Endothelial cell of hepatic sinusoid (primary cell): ENCODE data around the gene CCDC121.
"Not testable (repeated sequence)": the region's sequence is repeated elsewhere in the genome, so short reads cannot be mapped to it uniquely, and the experiment has no call there.

ENCODE experiments used
- in situ Hi-C: cut with HindIII; loops from 2 replicates; pipeline ENCODE4 v1.10.0; 2017; ENCODE audit warnings: low sequenced_read_pairs

The CCDC121 gene

DNA sequence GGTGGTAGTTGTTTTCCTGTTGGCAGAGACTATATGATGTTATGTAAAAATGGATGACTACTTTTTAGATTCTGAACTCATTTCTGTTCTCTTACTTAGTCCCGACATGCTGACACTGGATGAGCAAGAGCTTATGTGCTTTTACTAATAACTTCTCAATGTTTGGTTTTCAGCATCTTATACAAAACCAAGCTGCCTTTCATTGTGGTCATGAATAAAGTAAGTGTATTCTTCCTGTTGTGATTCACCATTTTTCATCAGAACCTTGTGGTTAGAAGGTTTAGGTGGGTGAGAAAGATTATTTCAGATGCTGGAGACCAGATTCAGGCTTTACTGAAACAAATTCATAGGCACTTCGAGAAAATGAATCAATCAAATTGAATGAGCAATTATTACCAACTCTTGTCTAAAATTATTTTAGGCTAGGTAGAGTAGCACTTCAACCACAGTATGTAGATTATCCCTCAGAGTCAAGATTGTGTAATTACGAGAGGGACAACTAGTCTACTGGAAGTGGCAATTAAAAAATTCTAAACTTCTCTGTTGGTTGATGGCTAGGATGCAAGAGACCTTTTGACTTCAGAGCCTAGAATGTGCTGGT, 9.3 kb upstream of the CCDC121 start:
- in situ Hi-C loops, result no loop called here

DNA sequence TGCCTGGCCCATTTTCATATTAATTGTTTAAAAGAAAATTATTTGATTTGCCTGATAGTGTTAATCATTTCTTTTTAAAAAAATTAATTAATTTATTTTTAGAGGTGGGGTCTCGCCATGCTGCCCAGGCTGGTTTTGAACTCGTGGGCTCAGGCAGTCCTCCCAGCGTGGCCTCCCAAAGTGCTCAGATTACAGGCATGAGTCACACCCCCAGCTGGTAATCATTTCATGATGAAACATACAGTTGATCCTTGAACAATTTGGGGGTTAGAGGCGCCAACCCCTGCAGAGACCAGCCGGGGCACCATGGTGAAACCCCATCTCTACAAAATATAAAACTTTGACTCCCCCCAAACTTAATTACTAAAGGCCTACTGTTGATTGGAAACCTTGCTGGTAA, 8.0 kb upstream of the CCDC121 start:
- in situ Hi-C loops, result no loop called here

DNA sequence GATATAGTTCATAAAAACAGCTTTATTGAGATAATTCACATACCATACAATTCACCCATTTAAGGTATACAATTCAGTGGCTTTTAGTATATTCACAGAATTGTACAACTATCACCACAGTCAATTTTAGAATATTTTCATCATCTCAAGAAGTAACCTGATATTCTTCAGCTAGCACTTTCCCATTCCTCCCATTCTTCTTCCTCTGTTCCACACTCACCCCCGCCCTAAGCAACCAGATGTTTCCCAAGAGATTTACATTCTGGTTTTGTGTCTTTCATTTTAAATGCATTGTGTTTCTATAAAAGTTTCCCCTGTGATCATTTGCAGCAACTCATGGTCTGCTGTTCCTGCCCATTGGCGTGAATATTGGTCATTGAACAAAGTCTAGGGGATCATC, 5.5 kb upstream of the CCDC121 start:
- in situ Hi-C loops, result no loop called here

DNA sequence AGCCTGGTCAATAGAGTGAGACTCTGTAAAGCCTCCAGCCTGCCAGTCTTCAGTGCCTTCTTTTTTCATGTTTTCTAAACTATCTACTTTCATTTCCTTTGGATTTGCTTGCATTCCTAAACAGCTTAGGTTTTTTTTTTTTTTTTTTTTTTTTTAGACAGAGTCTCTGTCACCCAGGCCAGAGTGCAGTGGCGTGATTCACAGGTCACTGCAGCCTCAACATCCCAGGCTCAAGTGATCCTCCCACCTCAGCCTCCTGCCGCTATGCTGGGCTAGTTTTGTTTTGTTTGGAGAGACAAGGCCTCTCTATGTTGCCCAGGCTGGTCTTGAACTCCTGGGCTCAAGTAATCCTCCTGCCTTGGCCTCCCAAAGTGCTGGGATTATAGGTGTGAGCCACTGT, 1.4 kb upstream of the CCDC121 start:
- in situ Hi-C loops, result not testable (repeated sequence)

DNA sequence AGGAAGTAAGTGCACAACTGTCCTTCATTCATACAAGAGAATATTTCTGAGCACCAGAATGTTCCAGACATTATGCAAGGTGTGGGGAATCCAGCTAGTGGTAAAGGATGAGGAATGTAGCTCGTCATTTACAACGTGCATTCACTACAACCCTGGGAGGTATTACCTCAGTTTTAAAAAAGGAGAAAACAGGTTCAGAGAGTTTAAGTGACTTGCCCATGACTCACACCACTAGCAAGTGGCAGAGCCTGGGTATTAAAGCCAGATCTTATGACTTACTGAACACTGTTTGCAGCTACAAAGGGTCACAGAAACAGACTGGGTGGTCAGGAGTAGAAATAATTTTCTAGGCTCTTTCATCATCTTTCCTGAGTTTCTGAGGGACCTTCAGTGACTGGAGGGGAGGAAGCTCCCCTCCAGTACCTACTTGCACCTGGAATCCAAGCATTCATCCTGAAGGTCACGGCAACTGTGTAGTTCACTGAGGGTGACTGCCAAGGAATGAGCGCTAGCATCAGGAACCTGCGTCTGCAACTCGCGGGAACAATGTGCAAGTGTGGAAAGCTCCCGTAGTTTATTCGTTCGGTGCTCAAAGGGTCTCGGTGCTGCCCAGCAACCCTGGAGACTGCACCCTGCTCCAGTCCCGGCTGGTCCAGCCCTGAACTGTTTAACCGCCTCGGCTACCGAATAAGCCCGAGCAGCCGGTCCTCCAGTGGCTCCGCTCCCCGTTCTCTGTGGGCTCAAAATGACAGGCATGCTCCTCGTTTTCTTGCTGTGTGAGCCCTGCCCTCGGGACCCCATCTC, 647 bp downstream of the CCDC121 start:
- in situ Hi-C loops, result no loop called here

DNA sequence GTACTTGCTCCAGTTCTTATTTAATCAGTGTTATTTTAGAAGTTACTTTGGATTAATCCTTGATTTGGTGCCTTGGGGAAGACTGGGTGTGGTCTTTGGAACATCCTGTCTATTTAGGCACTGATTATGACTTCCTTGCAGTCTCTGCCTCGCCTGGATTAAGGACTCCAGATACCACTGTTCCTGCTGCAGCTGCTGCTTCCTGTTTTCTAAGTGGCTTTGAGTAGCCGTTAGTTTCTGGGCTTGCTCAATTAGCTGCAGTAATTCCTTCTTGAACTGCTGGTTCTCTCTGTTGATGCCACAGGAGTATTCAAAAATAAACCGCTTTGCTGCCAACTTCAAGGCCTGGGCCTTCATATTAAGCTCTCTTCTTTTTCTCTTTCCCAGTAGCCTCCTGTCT, 1.9 kb downstream of the CCDC121 start:
- in situ Hi-C loops, result not testable (repeated sequence)

DNA sequence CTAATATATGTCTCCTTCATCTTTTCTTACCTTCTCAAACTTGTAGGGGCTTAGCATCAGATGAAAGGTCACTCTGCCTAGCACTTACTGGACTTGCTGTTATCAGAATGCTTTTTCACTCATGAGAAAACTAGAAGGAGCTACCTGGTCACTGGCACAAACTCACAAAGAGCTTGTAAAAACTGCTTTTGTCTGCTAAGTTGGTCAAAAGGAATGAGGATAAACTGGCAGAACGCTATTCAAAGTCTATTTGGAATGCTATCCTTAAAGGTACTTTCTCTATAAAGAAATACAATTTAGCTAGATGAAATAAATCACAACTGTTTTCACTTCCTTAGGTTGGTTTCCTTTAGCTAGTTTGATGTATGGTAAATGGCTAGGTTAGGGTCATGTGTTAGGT, 2.5 kb downstream of the CCDC121 start:
- in situ Hi-C loops, result not testable (repeated sequence)

DNA sequence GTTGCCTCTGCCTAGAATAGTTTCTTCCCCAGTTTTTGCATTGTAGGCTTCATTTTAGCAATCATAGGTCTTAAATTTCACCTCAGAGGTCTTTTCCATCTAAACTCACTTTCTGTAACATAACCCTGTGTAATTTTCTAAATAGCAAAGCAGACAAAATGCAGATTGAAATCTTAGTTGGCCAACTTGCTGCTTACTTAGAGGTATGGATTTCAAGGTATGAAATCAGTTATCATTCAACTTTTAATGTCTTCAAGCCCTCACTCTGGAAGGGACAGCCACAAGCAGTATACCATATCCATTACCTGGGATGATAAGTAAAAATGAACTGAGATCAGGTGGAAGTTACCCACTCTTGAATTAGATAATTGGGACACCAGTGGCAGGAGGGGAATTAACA, 3.9 kb downstream of the CCDC121 start:
- in situ Hi-C loops, result no loop called here

DNA sequence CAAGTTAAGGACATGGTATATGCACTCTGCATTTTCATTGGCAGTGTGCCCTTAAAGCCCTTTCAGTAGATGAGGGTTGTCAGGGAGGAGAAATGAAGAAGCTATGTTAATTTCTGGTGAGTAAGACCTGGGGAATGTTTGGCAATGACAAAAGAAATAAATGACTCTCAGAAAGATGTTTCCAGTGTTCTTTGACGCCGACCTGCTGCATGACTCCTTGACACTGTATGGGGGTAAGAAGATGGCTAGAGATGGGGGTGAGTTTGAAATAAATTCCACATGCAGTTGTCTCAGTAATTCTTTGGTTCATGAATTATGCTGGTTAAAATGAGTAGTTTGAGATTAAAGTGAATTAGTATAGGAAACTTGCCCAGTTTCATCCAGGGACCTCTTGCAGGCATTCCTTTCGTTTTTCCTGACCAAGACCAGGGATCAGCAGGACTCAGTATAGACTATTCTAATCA, 5.9 kb downstream of the CCDC121 start:
- in situ Hi-C loops, result no loop called here

DNA sequence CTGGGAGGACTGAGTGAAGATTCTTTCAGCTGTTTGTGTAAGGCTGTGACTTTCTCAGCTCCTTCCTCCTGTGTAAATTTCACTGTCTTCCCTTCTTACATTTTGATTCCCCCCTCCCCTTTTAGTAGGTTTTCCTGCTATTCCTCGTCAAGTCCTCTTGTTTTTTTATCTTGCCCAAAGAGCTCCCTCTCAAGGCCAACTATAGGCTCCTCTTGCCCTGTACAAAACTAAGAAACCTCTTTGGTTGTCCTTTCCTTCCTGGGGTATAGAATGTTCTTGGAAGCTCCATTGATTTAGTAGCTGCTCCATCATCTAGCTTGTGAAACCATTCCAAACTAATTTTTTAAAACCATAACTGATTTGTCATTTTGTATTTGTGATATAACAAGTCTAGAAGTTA, 7.3 kb downstream of the CCDC121 start:
- in situ Hi-C loops, result no loop called here

DNA sequence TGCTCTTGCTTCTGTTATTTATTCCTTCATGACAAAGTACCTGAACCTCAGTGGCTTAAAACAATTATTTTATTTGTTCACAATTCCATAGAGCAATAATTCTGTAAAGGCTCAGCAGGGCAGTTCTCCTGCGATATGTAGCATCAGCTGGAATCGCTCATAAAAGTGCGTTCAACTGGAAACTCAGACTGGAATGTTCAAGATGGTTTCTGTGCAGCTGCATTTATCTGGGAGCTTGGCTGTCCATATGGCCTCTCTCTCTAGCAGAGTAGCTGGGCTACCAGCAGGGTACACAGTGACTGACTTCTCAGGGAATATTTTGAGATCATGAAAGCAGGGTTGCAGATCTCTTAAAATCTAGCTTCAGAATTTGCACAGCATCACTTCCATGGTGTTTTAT, 13.5 kb downstream of the CCDC121 start:
- in situ Hi-C loops, result no loop called here

DNA sequence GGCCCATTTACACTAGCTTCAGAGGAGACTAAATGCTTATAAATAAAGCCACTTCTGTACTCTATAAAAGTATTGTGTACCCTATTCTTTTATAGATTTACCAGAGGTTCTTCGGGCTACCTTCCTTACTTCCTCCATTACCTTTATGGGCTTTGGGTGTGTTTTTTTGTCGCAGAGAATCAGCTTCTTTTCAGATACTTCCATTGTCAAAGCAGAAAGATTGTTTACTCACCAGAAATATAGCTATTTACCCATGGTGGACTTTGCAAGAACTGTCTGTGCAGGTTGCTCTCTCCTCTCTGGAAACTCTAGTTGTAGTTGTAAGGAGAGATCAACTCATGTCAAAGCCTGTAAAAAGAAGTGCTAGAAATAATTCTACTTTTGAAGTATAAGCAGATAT, 14.8 kb downstream of the CCDC121 start:
- in situ Hi-C loops, result no loop called here

DNA sequence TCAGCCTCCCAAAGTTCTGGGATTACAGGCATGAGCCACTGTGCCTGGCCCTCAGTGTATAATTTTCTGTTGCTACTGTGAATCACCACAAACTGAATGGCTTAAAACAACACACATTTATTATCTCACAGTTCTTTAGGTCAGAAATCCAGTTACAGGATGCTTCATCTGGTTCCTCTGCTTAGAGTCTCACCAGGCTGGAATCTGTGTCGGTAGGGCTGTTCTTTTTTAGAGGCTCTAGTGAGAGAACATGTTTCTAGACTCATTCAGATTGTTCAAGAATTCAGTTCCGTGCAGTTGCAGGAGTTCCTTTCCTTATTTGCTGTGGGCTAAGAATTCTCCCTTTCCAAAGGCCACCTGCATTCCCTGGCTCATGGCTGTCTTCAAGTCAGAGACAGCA, 22.2 kb downstream of the CCDC121 start:
- in situ Hi-C loops, result no loop called here

DNA sequence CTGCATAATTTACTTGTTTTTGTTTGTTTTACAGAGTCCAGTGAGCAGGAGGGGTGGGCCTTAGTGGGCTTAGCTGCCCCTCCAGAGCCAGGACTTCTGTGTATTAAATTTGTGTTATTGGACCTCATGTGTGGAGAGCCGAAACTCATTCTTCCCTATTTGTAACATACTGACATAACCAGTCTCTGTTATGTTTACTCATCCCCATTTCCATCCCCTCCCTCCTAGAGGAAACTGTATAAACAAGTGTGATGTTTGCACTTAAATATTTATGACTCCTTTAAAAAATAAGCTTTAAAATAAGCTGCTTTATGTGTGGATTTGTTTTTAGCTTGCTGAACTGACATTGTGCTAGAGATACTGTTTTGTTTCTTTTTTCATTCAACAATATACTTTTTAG, 32.2 kb downstream of the CCDC121 start:
- in situ Hi-C loops, result no loop called here

DNA sequence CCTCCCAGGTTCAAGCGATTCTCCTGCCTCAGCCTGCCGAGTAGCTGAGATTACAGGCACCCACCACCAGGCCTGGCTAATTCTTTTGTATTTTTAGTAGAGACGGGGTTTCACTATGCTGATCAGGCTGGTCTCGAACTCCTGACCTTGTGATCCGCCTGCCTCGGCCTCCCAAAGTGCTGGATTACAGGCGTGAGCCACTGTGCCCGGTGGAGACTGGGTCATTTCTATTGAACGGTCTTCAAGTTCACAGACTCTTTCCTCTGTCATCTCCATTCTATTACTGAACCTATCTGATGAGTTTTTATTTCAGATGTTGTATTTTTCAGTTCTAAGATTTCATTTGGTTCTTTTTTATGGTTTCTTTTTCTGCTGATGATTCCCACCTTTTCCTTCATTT, 33.4 kb downstream of the CCDC121 start:
- in situ Hi-C loops, result not testable (repeated sequence)

DNA sequence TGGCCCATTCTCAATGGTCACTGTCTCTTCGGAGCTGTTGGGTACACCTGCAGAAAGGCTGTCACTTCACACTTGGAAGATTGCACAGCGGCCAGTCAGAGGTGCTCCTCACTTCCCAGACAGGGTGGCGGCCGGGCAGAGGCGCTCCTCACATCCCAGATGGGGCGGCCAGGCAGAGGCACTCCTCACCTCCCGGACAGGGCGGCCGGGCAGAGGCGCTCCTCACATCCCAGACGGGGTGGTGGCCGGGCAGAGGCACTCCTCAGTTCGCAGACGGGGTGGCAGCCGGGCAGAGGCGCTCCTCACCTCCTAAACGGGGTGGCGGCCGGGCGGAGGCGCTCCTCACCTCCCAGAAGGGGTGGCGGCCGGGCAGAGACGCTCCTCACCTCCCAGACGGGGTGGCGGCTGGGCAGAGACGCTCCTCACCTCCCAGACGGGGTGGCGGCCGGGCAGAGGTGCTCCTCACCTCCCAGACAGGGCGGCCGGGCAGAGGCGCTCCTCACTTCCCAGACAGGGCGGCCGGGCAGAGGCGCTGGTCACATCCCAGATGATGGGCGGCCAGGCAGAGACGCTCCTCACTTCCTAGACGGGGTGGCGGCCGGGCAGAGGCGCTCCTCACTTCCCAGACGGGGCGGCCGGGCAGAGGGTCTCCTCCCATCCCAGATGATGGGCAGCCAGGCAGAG, 34.6 kb downstream of the CCDC121 start:
- in situ Hi-C loops, result not testable (repeated sequence)

DNA sequence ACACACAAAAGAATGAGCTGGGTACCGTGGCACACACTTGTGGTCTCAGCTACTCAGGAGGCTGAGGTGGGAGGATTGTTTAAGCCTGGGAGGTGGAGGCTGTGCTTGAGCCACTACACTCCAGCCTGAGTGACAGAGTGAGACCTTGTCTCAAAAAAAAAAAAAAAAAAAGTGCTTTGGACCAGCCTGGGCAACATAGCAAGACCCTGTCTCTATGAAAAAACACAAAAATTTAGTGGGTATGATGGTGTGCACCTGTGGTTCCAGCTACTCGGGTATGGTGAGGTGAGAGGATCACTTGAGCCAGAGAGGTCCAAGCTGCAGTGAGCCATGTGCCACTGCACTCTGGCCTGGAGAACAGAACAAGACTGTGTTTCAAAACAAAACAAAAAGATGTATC, 35.6 kb downstream of the CCDC121 start:
- in situ Hi-C loops, result no loop called here

DNA sequence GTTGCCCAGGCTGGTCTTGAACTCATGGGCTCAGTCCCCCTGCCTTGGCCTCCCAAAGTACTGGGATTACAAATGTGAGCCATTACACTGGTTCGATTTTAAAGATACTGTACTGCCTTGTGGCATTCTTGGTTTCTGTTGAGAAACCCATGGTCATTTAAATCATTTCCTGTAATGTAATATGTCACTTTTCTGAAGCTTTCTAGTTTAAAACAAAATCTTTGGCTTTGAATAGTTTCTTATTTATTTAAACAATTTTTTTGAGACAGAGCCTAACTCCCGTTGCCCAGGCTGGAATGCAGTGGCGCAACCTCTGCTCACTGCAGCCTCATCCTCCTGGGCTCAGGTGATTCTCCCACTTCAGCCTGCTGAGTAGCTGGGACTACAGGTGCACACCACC, 37.1 kb downstream of the CCDC121 start:
- in situ Hi-C loops, result no loop called here

DNA sequence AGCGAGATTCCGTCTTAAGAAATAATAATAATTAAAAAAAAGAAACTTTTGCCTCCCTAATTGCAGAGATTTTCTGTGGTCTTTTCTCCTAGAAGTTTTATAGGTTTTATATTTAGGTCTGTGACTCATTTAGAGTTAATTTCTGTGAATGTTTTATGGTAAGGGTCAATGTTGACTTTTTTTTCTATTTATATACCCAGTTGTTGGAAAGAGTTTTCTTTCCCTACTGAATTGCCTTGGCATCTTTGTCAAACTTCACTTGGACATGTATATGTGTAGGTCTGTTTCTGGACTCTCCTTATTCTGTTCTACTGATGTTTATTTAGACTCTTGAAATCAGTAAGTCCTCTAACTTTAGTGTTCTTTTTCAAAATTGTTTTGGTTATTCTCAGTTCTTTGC, 40.5 kb downstream of the CCDC121 start:
- in situ Hi-C loops, result no loop called here

DNA sequence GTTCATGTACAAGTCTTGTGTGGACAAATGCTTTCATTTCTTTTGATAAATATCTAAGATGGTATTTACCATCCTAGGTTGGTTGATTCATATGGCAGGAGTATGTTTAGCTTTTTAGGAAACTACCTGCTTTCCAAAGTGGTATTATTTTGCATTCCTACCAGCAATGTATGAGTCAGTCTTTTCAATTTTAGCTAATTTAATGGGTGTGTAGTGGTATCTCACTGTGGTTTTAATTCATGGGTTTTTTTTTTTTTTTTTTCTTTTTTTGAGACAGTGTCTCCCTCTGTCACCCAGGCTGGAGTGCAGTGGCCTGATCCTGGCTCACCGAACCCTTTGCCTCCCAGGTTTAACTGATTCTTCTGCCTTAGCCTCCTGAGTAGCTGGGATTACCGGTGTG, 41.8 kb downstream of the CCDC121 start:
- in situ Hi-C loops, result no loop called here

DNA sequence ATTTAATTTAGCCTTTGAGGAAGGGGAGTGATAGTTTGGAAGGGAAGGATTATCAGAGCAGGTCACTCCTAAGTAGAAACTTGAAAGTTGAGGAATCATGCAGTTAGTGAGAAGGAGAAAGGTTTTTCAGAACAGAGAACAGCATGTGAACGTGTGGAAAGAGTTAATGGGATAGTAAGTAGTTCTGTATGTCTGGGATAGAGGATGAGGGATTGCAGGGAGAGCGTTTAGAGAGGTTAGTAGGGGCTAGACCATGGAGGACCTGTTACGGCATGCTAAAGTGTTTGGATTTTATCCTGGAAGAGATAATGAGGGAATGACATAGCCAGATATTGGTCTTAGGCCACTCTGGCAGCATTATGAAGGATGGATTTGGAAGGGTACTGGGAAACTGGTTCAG, 44.2 kb downstream of the CCDC121 start:
- in situ Hi-C loops, result no loop called here

DNA sequence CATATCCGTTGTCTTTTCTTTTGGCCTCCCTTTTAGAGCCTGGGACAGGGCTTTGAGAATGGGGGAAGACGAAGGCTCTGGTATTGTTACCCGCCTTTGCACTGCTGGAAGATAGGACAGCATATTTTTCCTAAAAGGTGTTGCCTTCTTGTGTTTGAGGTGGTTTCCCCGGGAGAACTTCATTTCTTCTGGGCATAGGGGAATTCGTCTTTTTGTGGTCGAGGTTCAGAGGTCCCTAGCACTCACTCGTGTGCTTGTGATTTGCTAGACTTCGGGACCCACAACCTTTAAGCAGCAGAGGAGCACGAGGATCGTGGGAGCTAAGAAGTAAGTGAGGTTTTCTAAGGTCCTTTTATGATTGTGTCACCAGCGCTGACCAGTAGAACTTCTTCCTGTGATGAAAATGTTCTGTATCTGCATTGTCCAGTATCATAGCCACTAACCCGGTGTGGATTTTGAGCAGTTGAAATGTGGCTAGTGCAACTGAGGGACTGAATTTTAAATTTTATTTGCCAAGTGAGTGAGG, 45.4 kb downstream of the CCDC121 start:
- in situ Hi-C loops, result no loop called here
